H1 (cell line): ENCODE data around the gene DRC1. TPM values are rescaled to one million over a fixed set of nuclear protein-coding genes. Genes with fewer than 3 reads are reported as not detected.

Experiments used
- CTCF ChIA-PET: fragments of 300-600 bp; sonication (Branson Sonifier 250); formaldehyde crosslinking; loops from one replicate; lab custom pipeline; 2021; ENCODE audit not compliant: partially characterized antibody; lab: Charles Lee
- POLR2A ChIA-PET: fragments of 300-600 bp; sonication (Branson Sonifier 250); formaldehyde crosslinking; loops from one replicate; lab custom pipeline; 2021; ENCODE audit warnings: inconsistent platforms; ENCODE audit not compliant: partially characterized antibody; lab: Charles Lee
- DNase-seq, 2 experiments: peaks; one replicate each; pipeline versions ENCODE4 v3.0.0 to v3.0.0-alpha.2; 2010 to 2022; ENCODE audit warnings: low spot score in 2 of 2, low read depth in 1 of 2, mixed read lengths in 1 of 2
- FAIRE-seq: peaks from 2 replicates; lab custom pipeline; 2011; peaks lifted over from hg19 to GRCh38; lab: Jason Lieb, UNC
- H2AFZ ChIP-seq: 2 replicates; pipeline ENCODE4 v1.8.1; 2012; ENCODE audit warnings: low read length, inconsistent platforms
- H2AK5ac ChIP-seq: 2 replicates; pipeline ENCODE4 v1.6.1; 2013; ENCODE audit warnings: low read depth, low read length
- H2BK120ac ChIP-seq: replicated peaks from 2 replicates; pipeline ENCODE3; 2013; ENCODE audit warnings: low read depth, low read length, inconsistent platforms
- H2BK12ac ChIP-seq: 2 replicates; pipeline ENCODE4 v1.6.1; 2013; ENCODE audit warnings: low read depth, low read length
- H2BK15ac ChIP-seq: 2 replicates; pipeline ENCODE4 v1.6.1; 2013; ENCODE audit warnings: low read length
- H2BK20ac ChIP-seq: 2 replicates; pipeline ENCODE4 v1.6.1; 2013; ENCODE audit warnings: low read length
- H2BK5ac ChIP-seq: 2 replicates; pipeline ENCODE4 v1.6.1; 2013; ENCODE audit warnings: low read depth, low read length
- H3K14ac ChIP-seq: 2 replicates; pipeline ENCODE4 v1.6.1; 2013; ENCODE audit warnings: inconsistent platforms; ENCODE audit not compliant: insufficient read length
- H3K18ac ChIP-seq: 2 replicates; pipeline ENCODE4 v1.6.1; 2013; ENCODE audit warnings: low read length; ENCODE audit errors: extremely low read depth
- H3K23ac ChIP-seq: 2 replicates; pipeline ENCODE4 v1.6.1; 2013; ENCODE audit warnings: inconsistent platforms; ENCODE audit not compliant: insufficient read length
- H3K23me2 ChIP-seq: 2 replicates; pipeline ENCODE4 v1.6.1; 2013; ENCODE audit warnings: low read depth, low read length
- H3K27ac ChIP-seq: 2 replicates; pipeline ENCODE4 v1.6.1; 2011; ENCODE audit warnings: low read depth, low read length, inconsistent platforms
- H3K27me3 ChIP-seq, 4 experiments: replicated peaks in 1 of 4; 1 replicate in 1 of 4; 2 replicates in 3 of 4; pipeline versions ENCODE4 v1.6.1 to v1.8.1; 2011 to 2013; ENCODE audit warnings: low read length in 3 of 4, mild to moderate bottlenecking in 3 of 4, inconsistent platforms in 2 of 4, mixed read lengths in 2 of 4, moderate library complexity in 1 of 4; ENCODE audit not compliant: control insufficient read depth in 3 of 4, insufficient read depth in 3 of 4; ENCODE audit errors: extremely low read depth in 1 of 4
- H3K36me3 ChIP-seq, 4 experiments: 2 replicates each; pipeline versions ENCODE4 v1.6.1 to v1.8.1; 2011 to 2013; ENCODE audit warnings: mild to moderate bottlenecking in 4 of 4, low read length in 3 of 4, moderate library complexity in 2 of 4, control low read depth in 1 of 4, inconsistent platforms in 1 of 4; ENCODE audit not compliant: insufficient read depth in 4 of 4, control insufficient read depth in 2 of 4
- H3K4ac ChIP-seq: replicated peaks from 2 replicates; pipeline ENCODE3; 2013; ENCODE audit warnings: low read length, low read depth, mixed read lengths, inconsistent platforms; ENCODE audit not compliant: insufficient read length
- H3K4me1 ChIP-seq, 4 experiments: replicated peaks in 1 of 4; 1 replicate in 1 of 4; 2 replicates in 3 of 4; pipeline versions ENCODE4 v1.6.1 to v1.8.1; 2011 to 2013; ENCODE audit warnings: low read length in 3 of 4, inconsistent platforms in 2 of 4, mixed read lengths in 1 of 4; ENCODE audit not compliant: insufficient read depth in 4 of 4, control insufficient read depth in 3 of 4
- H3K4me2 ChIP-seq, 2 experiments: 2 replicates each; pipeline versions ENCODE4 v1.6.1 to v1.8.1; 2011 to 2013; ENCODE audit warnings: low read depth in 2 of 2, low read length in 2 of 2, control low read depth in 1 of 2, inconsistent platforms in 1 of 2, mild to moderate bottlenecking in 1 of 2; ENCODE audit not compliant: insufficient read depth in 1 of 2
- H3K4me3 ChIP-seq, 4 experiments: fragments of 200-600, 300-600 bp in 1 of 4; sonication (generic), shearing (Covaris generic), sonication (Bioruptor Twin) in 1 of 4; 2 replicates each; pipeline versions ENCODE4 v1.5.1 to v1.8.1; 2011 to 2016; ENCODE audit warnings: low read length in 4 of 4, low read depth in 3 of 4, control low read depth in 2 of 4, inconsistent platforms in 2 of 4, mild to moderate bottlenecking in 2 of 4, mixed read lengths in 1 of 4, moderate library complexity in 1 of 4; ENCODE audit not compliant: insufficient read depth in 2 of 4; ENCODE audit errors: extremely low read depth in 1 of 4
- H3K56ac ChIP-seq: replicated peaks from 2 replicates; pipeline ENCODE3; 2013; ENCODE audit warnings: low read depth, mild to moderate bottlenecking, mixed read lengths, low read length, inconsistent platforms; ENCODE audit not compliant: insufficient read length
- H3K79me1 ChIP-seq: 2 replicates; pipeline ENCODE4 v1.6.1; 2013; ENCODE audit warnings: low read depth, low read length, control low read depth
- H3K79me2 ChIP-seq, 2 experiments: 2 replicates each; pipeline versions ENCODE4 v1.6.1 to v1.8.1; 2012 to 2013; ENCODE audit warnings: low read length in 2 of 2, mild to moderate bottlenecking in 2 of 2, inconsistent platforms in 1 of 2; ENCODE audit not compliant: insufficient read depth in 2 of 2, control insufficient read depth in 1 of 2
- H3K9ac ChIP-seq, 4 experiments: replicated peaks in 1 of 4; 1 replicate in 1 of 4; 2 replicates in 3 of 4; pipeline versions ENCODE4 v1.6.1 to v1.8.1; 2011 to 2013; ENCODE audit warnings: low read depth in 3 of 4, low read length in 3 of 4, control low read depth in 2 of 4, mild to moderate bottlenecking in 2 of 4, moderate library complexity in 2 of 4, inconsistent platforms in 1 of 4; ENCODE audit errors: extremely low read depth in 1 of 4
- H3K9me3 ChIP-seq, 2 experiments: 2 replicates each; pipeline versions ENCODE4 v1.6.1 to v1.8.1; 2012 to 2013; ENCODE audit warnings: mild to moderate bottlenecking in 2 of 2, moderate library complexity in 2 of 2, control low read depth in 1 of 2, inconsistent platforms in 1 of 2, low read depth in 1 of 2, low read length in 1 of 2, mixed read lengths in 1 of 2; ENCODE audit not compliant: insufficient read depth in 2 of 2
- H4K20me1 ChIP-seq, 2 experiments: replicated peaks in 1 of 2; 2 replicates each; pipeline versions ENCODE3 to v1.8.1; 2011 to 2013; ENCODE audit warnings: inconsistent platforms in 2 of 2, low read length in 2 of 2, mild to moderate bottlenecking in 1 of 2; ENCODE audit not compliant: insufficient read depth in 2 of 2, control insufficient read depth in 1 of 2
- H4K5ac ChIP-seq: 2 replicates; pipeline ENCODE4 v1.6.1; 2013; ENCODE audit warnings: low read length, low read depth, mixed read lengths, inconsistent platforms; ENCODE audit not compliant: insufficient read length
- H4K8ac ChIP-seq: 2 replicates; pipeline ENCODE4 v1.8.0; 2013; ENCODE audit warnings: mild to moderate bottlenecking, moderate library complexity, low read length, inconsistent platforms; ENCODE audit not compliant: insufficient read depth; ENCODE audit errors: extremely low read depth
- H4K91ac ChIP-seq: replicated peaks from 2 replicates; pipeline ENCODE3; 2013; ENCODE audit warnings: low read length, mixed read lengths, inconsistent platforms; ENCODE audit not compliant: insufficient read length
- ATF3 ChIP-seq: IDR thresholded peaks from 2 replicates; pipeline ENCODE4 v1.6.1; 2011; ENCODE audit warnings: low read depth, mild to moderate bottlenecking, low read length; ENCODE audit not compliant: insufficient read depth
- BRCA1 ChIP-seq: IDR thresholded peaks from 2 replicates; pipeline ENCODE4 v1.6.1; 2012; ENCODE audit warnings: low read depth, low read length, improper control_type of control experiment
- CBX5 ChIP-seq: fragments of 300-800, 300-1000 bp; sonication (generic); IDR thresholded peaks from 2 replicates; pipeline ENCODE4 v1.7.1; 2016; ENCODE audit warnings: antibody characterized with exemption, low read length, low read depth
- CHD2 ChIP-seq: IDR thresholded peaks from 2 replicates; pipeline ENCODE4 v1.6.1; 2012; ENCODE audit warnings: low read length, improper control_type of control experiment
- EZH2 ChIP-seq: fragments of 200-600 bp; sonication (generic); IDR thresholded peaks from 2 replicates; pipeline ENCODE4 v1.7.1; 2012; ENCODE audit warnings: low read depth, mild to moderate bottlenecking, moderate library complexity, low read length, inconsistent platforms; ENCODE audit not compliant: severe bottlenecking
- HDAC6 ChIP-seq: IDR thresholded peaks from one replicate; pipeline ENCODE4 v1.7.1; 2012; ENCODE audit warnings: low read depth, mild to moderate bottlenecking, inconsistent platforms, low read length, moderate library complexity
- KDM1A ChIP-seq: fragments of 200-600, 300-600 bp; sonication (generic); IDR thresholded peaks from 2 replicates; pipeline ENCODE4 v1.7.1; 2016; ENCODE audit warnings: mild to moderate bottlenecking, low read length, borderline replicate concordance
- NRF1 ChIP-seq: IDR thresholded peaks from 2 replicates; pipeline ENCODE4 v1.6.1; 2011; ENCODE audit warnings: mild to moderate bottlenecking, low read depth, low read length, improper control_type of control experiment
- POLR2A ChIP-seq, 2 experiments: IDR thresholded peaks; 1 replicate in 1 of 2; 2 replicates in 1 of 2; pipeline ENCODE4 v1.6.1; 2011; ENCODE audit warnings: low read depth in 2 of 2, low read length in 2 of 2, mild to moderate bottlenecking in 2 of 2; ENCODE audit errors: control extremely low read depth in 1 of 2
- POU5F1 ChIP-seq: IDR thresholded peaks from 2 replicates; pipeline ENCODE4 v1.6.1; 2011; ENCODE audit warnings: low read depth, mild to moderate bottlenecking, low read length, moderate library complexity
- RNF2 ChIP-seq: fragments of 200-900, 300-1000 bp; sonication (generic); IDR thresholded peaks from 2 replicates; pipeline ENCODE4 v1.7.1; 2016; ENCODE audit warnings: borderline replicate concordance, low read depth, mild to moderate bottlenecking, antibody characterized with exemption, low read length; ENCODE audit not compliant: poor library complexity, severe bottlenecking; ENCODE audit errors: missing control alignments
- SP1 ChIP-seq: IDR thresholded peaks from 2 replicates; pipeline ENCODE4 v1.6.1; 2011; ENCODE audit warnings: low read depth, low read length
- TBP ChIP-seq: IDR thresholded peaks from 2 replicates; pipeline ENCODE4 v1.6.1; 2011; ENCODE audit warnings: low read depth, low read length, improper control_type of control experiment
- WGBS, 2 experiments: shearing (Covaris generic) in 1 of 2; methylation state at CpG; one replicate each; pipeline versions ENCODE4 v1.1.6 to v1.1.7; 2013 to 2015; ENCODE audit warnings: low lambda C conversion rate in 2 of 2, mixed read lengths in 2 of 2, inconsistent platforms in 1 of 2, low coverage in 1 of 2, missing lambda C conversion rate in 1 of 2; ENCODE audit not compliant: insufficient replicate concordance in 2 of 2, insufficient coverage in 1 of 2, insufficient read length in 1 of 2; ENCODE audit errors: extremely low coverage in 1 of 2, missing lambda C conversion rate in 1 of 2; 5-methylcytosine and 5-hydroxymethylcytosine counted together
- polyA plus RNA-seq, 7 experiments: library from polyadenylated mRNA; depleted of rRNA in 3 of 7; stranded (reverse) in 5 of 7; unstranded in 2 of 7; fragments of >200 nt in 5 of 7; fragments of 200-250 nt in 2 of 7; gene quantifications; 1 replicate in 5 of 7; 2 replicates in 1 of 7; 4 replicates in 1 of 7; pipeline versions ENCODE4 v1.2.1 to v1.2.3, GENCODE V29; 2011 to 2013; ENCODE audit warnings: missing spikeins in 2 of 7, mixed read lengths in 2 of 7
- total RNA-seq: library from RNA; stranded (reverse); fragmentation: NEBNext Ultra II Directional; extraction: Animal tissue kit (Norgen Biotek cat#: 25700); gene quantifications from 2 replicates; pipeline ENCODE4 v1.2.1, GENCODE V29; 2021

DRC1 gene
- total and polyA plus RNA-seq, 2 of the 8 experiments (the other 6 are each of a cell fraction or from before 2014, with no cell fraction given) = 0.08 TPM; not detected in 1

GRCh38 chr2:26462100-26462499 lies 60.4 kb downstream of the DRC1 start:
- Histone ChIP-seq H2BK15ac (no peak overlapping the region), H3K14ac (no peak overlapping the region), H4K5ac (no peak overlapping the region), H2BK12ac (peak overlapping the region; percentile 80; the same call in 1 of the 2 replicates), H3K9me3 (no peaks in the 10 kb centered on the region), H2BK5ac (no peak overlapping the region; the same call in 1 of the 2 replicates), H4K20me1 (no peaks in the 10 kb centered on the region), H3K79me2 (no peaks in the 10 kb centered on the region), H3K56ac (no peak overlapping the region), H3K9ac (no peak overlapping the region), H3K27me3 (no peaks in the 10 kb centered on the region), H3K23ac (no peak overlapping the region), H3K23me2 (no peaks in the 10 kb centered on the region), H2AK5ac (0 out of 2 replicates have a peak overlapping the region, but pooled peaks have one; percentile 39), H2BK120ac (no peak overlapping the region), H3K79me1 (no peaks in the 10 kb centered on the region), H4K8ac (no peak overlapping the region), H3K4me2 (no peak overlapping the region), H3K4me1 (peaks cover 0 to 23% (median 3%) of the 10 kb centered on the region in 4 experiments; a peak in 6 of 7 replicates), H3K4me3 (no peak overlapping the region), H3K27ac (no peak overlapping the region), H4K91ac (no peak overlapping the region), H2BK20ac (0 out of 2 replicates have a peak overlapping the region, but pooled peaks have one; percentile 18), H2AFZ (no peak overlapping the region), H3K36me3 (no peaks in the 10 kb centered on the region), H3K18ac (peak overlapping the region; percentile 32; the same call in 1 of the 2 replicates), H3K4ac (no peak overlapping the region)
- CTCF ChIA-PET = interaction anchor here (1.1 to 3.3 kb wide), 14 partner anchors 8 to 258 kb away, joined by 3 to 16 read pairs (median 4); partner anchors contain the start of gene OTOF
- FAIRE-seq (no peak), DNase-seq (no peak)
- POLR2A ChIA-PET = interaction anchor here (0.7 to 1.2 kb wide), 2 partner anchors 18 to 276 kb away, joined by 3 read pairs; no protein-coding TSS in a partner anchor
- 93% methylated on average over 5 of the region's 6 CpGs; no CpG with 5 or more reads in 1 of the 2 experiments for WGBS, 2 experiments
- TF ChIP-seq BRCA1 (no peak), POLR2A (IDR thresholded peaks at IDR 0.05; ENCODE audit: control extremely low read depth in 1 of 2, low read depth in 2 of 2, low read length in 2 of 2) (no peak), SP1 (no peak), NRF1 (no peak), TBP (no peak), HDAC6 (no peak), RNF2 (no peak), POU5F1 (no peak), CBX5 (no peak), KDM1A (no peak), ATF3 (no peak), CHD2 (no peak), EZH2 (no peak)
